Osteocyte (in vitro differentiated cells): ENCODE measurements around the gene HGD. TPM values are rescaled to one million over a fixed set of nuclear protein-coding genes. Genes with fewer than 3 reads are reported as not detected.
"Not testable (repeated sequence)": the region's sequence is repeated elsewhere in the genome, so short reads cannot be mapped to it uniquely, and the experiment has no call there.

ENCODE experiments used
- DNase-seq: peaks from one replicate; pipeline ENCODE4 v3.0.0; 2021; ENCODE audit warnings: mixed read lengths; ENCODE audit not compliant: unreplicated experiment; ENCODE audit errors: extremely low spot score
- H3K27ac Mint-ChIP-seq: one replicate; pipeline ENCODE4 v1.8.0; 2021; ENCODE audit warnings: mild to moderate bottlenecking, mixed read lengths; ENCODE audit not compliant: unreplicated experiment
- H3K27me3 Mint-ChIP-seq: one replicate; pipeline ENCODE4 v1.8.0; 2021; ENCODE audit warnings: mixed read lengths; ENCODE audit not compliant: unreplicated experiment
- H3K36me3 Mint-ChIP-seq: one replicate; pipeline ENCODE4 v1.8.0; 2021; ENCODE audit warnings: mixed read lengths; ENCODE audit not compliant: unreplicated experiment
- H3K4me1 Mint-ChIP-seq: one replicate; pipeline ENCODE4 v1.8.0; 2021; ENCODE audit warnings: mixed read lengths; ENCODE audit not compliant: unreplicated experiment
- H3K4me3 Mint-ChIP-seq: one replicate; pipeline ENCODE4 v1.8.0; 2021; ENCODE audit warnings: mild to moderate bottlenecking, moderate library complexity, mixed read lengths; ENCODE audit not compliant: unreplicated experiment
- H3K9me3 Mint-ChIP-seq: one replicate; pipeline ENCODE4 v1.8.0; 2021; ENCODE audit warnings: mixed read lengths; ENCODE audit not compliant: unreplicated experiment
- total RNA-seq: library from RNA; stranded (reverse); gene quantifications from 2 replicates; pipeline ENCODE4 v1.2.1, GENCODE V29; 2021
- TF ChIP-seq, protein P1 (sequence below): fragments of 200-600 bp; sonication (generic); IDR thresholded peaks from 2 replicates; pipeline ENCODE4 v1.5.0; 2021; ENCODE audit warnings: antibody characterized with exemption, mild to moderate bottlenecking, moderate library complexity

Gene HGD
- total RNA-seq, 1 donor from 2014 or later = 0.27 TPM

DNA sequence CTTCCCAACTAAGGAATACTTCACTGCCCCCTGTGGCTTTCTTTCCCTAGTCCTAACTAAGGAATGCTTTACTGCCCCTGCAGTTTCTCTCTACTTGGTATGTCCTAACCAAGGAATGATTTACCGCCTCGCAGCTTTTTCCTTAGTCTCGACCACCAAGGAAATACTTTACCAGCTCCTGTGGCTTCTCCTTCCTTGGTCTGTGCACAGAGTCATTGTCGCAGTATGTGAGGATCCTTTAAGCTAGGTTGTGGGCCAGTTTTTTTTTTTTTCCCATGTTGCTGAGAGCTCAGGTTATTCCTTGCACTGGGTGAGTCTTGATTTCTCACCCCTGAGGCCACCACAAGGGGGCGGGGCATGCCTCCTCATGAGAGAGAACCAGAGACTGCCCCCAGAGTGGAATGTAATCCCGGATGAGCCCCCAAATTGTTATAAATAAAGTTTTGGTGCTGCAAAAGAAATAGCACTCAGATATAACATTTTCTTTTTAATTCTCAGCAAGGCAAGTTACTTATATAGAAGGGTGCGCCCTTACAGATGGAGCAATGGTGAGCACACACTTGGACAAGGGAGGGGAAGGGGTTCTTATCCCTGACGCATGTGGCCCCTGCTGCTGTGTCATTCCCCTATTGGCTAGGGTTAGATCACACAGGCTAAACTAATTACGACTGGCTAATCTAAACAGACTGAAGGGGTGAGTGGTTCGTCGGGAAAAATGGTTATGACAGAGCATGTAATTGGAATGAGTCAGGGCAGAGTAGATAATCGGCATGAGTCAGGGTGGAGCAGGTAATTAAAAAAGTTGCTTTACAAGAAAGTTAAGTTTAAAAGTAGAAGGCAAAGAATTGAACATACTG is 58.9 kb downstream of the HGD start:
- Mint-ChIP-seq H3K27me3 (peaks cover 2% of the 10 kb centered on the region), H3K4me3 (no peak overlapping the region), H3K27ac (no peak overlapping the region), H3K4me1 (no peaks in the 10 kb centered on the region), H3K36me3 (no peaks in the 10 kb centered on the region), H3K9me3 (peaks cover 15% of the 10 kb centered on the region)
- TF ChIP-seq, protein P1, sequence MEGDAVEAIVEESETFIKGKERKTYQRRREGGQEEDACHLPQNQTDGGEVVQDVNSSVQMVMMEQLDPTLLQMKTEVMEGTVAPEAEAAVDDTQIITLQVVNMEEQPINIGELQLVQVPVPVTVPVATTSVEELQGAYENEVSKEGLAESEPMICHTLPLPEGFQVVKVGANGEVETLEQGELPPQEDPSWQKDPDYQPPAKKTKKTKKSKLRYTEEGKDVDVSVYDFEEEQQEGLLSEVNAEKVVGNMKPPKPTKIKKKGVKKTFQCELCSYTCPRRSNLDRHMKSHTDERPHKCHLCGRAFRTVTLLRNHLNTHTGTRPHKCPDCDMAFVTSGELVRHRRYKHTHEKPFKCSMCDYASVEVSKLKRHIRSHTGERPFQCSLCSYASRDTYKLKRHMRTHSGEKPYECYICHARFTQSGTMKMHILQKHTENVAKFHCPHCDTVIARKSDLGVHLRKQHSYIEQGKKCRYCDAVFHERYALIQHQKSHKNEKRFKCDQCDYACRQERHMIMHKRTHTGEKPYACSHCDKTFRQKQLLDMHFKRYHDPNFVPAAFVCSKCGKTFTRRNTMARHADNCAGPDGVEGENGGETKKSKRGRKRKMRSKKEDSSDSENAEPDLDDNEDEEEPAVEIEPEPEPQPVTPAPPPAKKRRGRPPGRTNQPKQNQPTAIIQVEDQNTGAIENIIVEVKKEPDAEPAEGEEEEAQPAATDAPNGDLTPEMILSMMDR = peak; percentile 39
- DNase-seq = no peak

DNA sequence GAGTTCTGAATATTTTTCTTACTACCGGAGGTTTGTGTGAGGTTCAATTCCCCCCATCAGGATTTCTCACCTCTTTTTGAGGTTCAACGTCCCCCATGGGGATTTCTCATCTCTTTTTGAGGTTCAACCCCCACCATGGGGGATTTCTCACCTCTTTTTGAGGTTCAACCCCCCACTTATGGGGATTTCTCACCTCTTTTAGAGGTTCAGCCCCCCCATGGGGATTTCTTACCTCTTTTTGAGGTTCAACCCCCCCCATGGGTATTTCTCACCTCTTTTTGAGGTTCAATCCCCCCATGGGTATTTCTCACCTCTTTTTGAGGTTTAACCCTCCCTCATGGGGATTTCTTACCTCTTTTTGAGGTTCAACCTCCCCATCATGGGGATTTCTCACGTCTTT is 59.6 kb downstream of the HGD start:
- Mint-ChIP-seq H3K27ac (no peak overlapping the region), H3K9me3 (peaks cover 15% of the 10 kb centered on the region), H3K27me3 (peaks cover 2% of the 10 kb centered on the region), H3K4me3 (no peak overlapping the region), H3K36me3 (no peaks in the 10 kb centered on the region), H3K4me1 (no peaks in the 10 kb centered on the region)
- TF ChIP-seq, protein P1 = no peak
- no peak for DNase-seq

DNA sequence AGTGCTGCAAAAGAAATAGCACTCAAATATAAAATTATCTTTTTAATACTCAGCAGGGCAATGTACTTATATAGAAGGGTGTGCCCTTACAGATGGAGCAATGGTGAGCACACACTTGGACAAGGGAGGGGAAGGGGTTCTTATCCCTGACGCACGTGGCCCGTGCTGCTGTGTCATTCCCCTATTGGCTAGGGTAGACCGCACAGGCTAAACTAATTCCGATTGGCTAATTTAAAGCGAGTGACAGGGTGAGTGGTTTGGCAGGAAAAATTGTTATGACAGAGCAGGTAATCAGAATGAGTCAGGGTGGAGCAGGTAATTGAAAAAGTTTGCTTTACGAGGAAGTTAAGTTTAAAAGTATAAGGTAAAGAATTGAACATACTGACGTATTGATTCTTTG is 65.3 kb downstream of the HGD start:
- not testable (repeated sequence) for H3K27ac Mint-ChIP-seq

DNA sequence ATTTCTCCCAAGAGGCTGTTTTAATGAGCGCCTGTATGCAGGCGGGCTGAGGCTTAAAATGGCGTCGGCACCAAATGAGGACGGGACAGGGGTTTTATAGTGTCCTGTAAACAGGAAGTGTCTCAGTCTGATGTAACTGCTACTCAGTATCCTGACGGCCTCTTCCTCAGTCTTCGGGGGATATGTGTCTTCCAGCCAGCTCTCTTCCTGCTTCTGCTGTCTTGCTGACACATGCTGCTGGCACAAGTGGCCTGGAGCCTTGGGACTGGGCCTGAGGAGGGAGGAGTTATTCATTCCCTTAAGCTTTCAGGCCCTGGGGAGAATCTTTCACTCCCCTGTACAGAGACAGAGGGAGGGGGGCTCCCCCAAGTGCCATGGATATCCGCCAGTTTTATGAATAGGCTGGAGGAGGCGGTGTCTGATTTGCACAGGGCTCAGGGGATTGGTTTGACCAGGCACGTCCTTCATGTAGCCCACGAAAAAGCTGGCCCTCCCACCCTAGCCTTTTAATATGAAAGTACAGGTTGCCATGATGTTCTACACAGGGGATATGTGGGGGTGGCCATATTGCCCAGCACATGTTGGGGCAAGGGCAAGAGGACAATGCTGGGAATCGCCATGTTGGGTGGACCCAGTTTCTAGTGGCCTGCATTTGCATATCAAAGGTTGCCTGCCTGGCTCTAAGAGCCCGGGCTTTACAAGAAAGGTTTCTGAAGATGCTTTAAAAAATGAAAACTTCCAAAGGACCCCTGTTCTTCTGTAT is 66.0 kb downstream of the HGD start:
- Mint-ChIP-seq H3K36me3 (no peaks in the 10 kb centered on the region), H3K4me3 (no peak overlapping the region), H3K27ac (no peak overlapping the region), H3K4me1 (no peaks in the 10 kb centered on the region), H3K9me3 (no peaks in the 10 kb centered on the region), H3K27me3 (peaks cover 2% of the 10 kb centered on the region)
- TF ChIP-seq, protein P1 = no peak
- no peak for DNase-seq

More for the DNA sequence above, 65.3 kb downstream of the HGD start:
- not testable (repeated sequence) for H3K4me1 Mint-ChIP-seq, H3K27me3 Mint-ChIP-seq, H3K4me3 Mint-ChIP-seq, DNase-seq, H3K36me3 Mint-ChIP-seq, H3K9me3 Mint-ChIP-seq

DNA sequence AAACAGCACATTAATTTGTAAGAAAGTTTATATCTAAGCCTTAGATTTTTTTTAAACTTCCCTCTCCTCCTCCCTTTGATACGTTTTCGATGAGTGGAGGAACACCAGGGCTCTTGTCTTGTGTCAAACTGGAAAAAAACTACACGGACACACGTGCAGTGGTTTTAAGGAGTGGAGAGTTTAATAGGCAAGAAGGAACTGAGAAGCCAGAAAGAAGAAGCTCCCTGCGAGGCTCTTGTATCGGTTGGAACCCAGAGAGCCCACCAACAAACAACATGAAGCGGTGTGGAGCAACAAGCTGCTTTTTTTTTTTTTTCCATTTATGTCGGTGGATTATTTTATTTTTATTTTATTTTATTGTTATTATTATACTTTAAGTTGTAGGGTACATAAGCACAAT is 67.3 kb downstream of the HGD start:
- TF ChIP-seq, protein P1 = no peak
- H3K27ac Mint-ChIP-seq = no peak overlapping the region
- no peak overlapping the region for H3K4me3 Mint-ChIP-seq

More for the DNA sequence above, 67.3 kb downstream of the HGD start:
- Mint-ChIP-seq H3K27me3 (peaks cover 2% of the 10 kb centered on the region), H3K4me1 (no peaks in the 10 kb centered on the region), H3K36me3 (no peaks in the 10 kb centered on the region), H3K9me3 (no peaks in the 10 kb centered on the region)
- no peak for DNase-seq
